ENCODE data around the gene PDZRN4.
"Not testable (repeated sequence)": the region's sequence is repeated elsewhere in the genome, so short reads cannot be mapped to it uniquely, and the experiment has no call there.

The PDZRN4 gene

DNA sequence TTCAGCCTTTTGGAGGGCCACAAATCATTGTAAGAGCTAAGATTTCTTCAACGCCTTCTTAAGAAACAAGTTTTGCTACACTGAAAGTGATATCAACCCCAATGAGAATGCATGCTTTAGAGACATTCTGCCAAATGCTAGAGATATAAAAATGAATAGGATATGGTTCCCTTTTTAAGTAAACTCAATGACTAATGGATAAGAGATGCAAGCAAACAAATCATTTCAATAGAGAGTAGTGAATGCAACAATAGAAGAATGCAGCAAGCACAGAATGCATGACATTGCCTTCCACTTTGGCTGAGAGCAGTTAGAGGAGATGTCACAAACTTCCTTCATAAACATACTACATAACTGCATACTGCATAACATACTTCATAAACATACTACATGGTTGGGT, 116.4 kb downstream of the PDZRN4 start:
- DNase-seq (ENCODE audit: extremely low spot score): no peak
- TF ChIP-seq NFRKB (IDR thresholded peaks at IDR 0.05) (no peak), ELF4 (IDR thresholded peaks at IDR 0.05) (no peak), HDGF (IDR thresholded peaks at IDR 0.05; ENCODE audit: borderline replicate concordance) (no peak), BHLHE40 (IDR thresholded peaks at IDR 0.05; ENCODE audit: borderline replicate concordance) (no peak), LEF1 (IDR thresholded peaks at IDR 0.05; ENCODE audit: borderline replicate concordance) (no peak), FOXA1 (IDR thresholded peaks at IDR 0.05) (no peak), ARNT (IDR thresholded peaks at IDR 0.05) (no peak), TARDBP (IDR thresholded peaks at IDR 0.05) (no peak), SP1 (IDR thresholded peaks at IDR 0.05) (no peak), ZNF384 (IDR thresholded peaks at IDR 0.05) (no peak), SUZ12 (IDR thresholded peaks at IDR 0.05) (no peak), CTBP1 (IDR thresholded peaks at IDR 0.05; ENCODE audit: borderline replicate concordance) (no peak), FOXK2 (IDR thresholded peaks at IDR 0.05) (no peak), FOXM1 (IDR thresholded peaks at IDR 0.05; ENCODE audit: borderline replicate concordance) (no peak), L3MBTL2 (conservative IDR thresholded peaks at IDR 0.05) (no peak), PKNOX1 (IDR thresholded peaks at IDR 0.05) (no peak)
- POLR2A ChIA-PET: no interaction called here
- CTCF ChIA-PET: no interaction called here

DNA sequence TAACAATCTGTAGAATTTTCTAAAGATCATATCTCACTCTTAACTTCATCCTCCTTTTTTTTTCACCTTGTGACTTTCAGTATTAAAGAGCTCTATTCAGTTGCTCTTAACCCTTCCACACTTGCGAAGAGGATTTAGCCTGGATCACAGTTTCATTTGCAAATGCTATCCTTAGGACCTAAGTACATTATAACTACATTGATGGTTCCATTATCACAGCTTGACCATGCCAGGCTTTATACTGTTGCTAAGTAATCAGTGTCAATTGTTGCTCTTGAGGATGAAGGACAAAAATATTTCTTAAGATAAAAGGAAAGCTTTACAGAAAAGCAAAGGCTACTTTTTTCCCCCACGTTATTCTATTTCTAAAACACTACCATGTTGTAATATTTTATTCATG, 122.2 kb downstream of the PDZRN4 start:
- ChIA-PET CTCF (no interaction called here), POLR2A (no interaction called here)
- TF ChIP-seq L3MBTL2 (conservative IDR thresholded peaks at IDR 0.05) (no peak), CTBP1 (IDR thresholded peaks at IDR 0.05; ENCODE audit: borderline replicate concordance) (no peak), FOXK2 (IDR thresholded peaks at IDR 0.05) (no peak), TARDBP (IDR thresholded peaks at IDR 0.05) (no peak), FOXA1 (IDR thresholded peaks at IDR 0.05) (no peak), FOXM1 (IDR thresholded peaks at IDR 0.05; ENCODE audit: borderline replicate concordance) (no peak), ARNT (IDR thresholded peaks at IDR 0.05) (no peak), ZNF384 (IDR thresholded peaks at IDR 0.05) (no peak), LEF1 (IDR thresholded peaks at IDR 0.05; ENCODE audit: borderline replicate concordance) (no peak), SUZ12 (IDR thresholded peaks at IDR 0.05) (no peak), ELF4 (IDR thresholded peaks at IDR 0.05) (no peak), NFRKB (IDR thresholded peaks at IDR 0.05) (no peak)
- DNase-seq (ENCODE audit: extremely low spot score): no peak

DNA sequence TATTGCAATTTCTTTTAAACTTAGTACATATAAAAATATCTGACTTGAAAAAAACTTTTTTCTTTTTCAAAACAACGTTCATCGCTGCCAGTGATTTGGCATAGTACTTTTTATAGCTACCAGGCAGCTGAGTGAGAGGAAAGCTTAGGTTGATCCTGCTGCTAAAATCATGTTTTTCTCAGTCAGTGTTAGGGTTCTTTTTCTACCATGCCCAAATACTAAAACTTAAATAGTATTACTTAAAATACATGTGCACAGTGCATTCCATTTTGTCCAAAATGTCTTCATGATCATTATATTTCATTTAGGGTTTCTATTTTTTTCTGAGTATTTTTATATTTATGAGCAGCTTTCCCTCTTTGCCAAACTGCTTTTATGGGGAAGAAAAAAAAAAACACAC, 123.8 kb downstream of the PDZRN4 start:
- DNase-seq (ENCODE audit: extremely low spot score): no peak
- CTCF ChIA-PET: no interaction called here
- POLR2A ChIA-PET: no interaction called here
- TF ChIP-seq ZNF384 (IDR thresholded peaks at IDR 0.05) (no peak), FOXK2 (IDR thresholded peaks at IDR 0.05) (no peak), ELF4 (IDR thresholded peaks at IDR 0.05) (no peak), SP1 (IDR thresholded peaks at IDR 0.05) (no peak), L3MBTL2 (conservative IDR thresholded peaks at IDR 0.05) (no peak), TARDBP (IDR thresholded peaks at IDR 0.05) (no peak), FOXA1 (IDR thresholded peaks at IDR 0.05) (no peak), BHLHE40 (IDR thresholded peaks at IDR 0.05; ENCODE audit: borderline replicate concordance) (no peak)

- POLR2A ChIA-PET; CTCF ChIA-PET; DNase-seq (ENCODE audit: extremely low spot score): not testable (repeated sequence)
These were observed 124.3 kb downstream of the PDZRN4 start for GRCh38 chr12:41312451-41312850.

DNA sequence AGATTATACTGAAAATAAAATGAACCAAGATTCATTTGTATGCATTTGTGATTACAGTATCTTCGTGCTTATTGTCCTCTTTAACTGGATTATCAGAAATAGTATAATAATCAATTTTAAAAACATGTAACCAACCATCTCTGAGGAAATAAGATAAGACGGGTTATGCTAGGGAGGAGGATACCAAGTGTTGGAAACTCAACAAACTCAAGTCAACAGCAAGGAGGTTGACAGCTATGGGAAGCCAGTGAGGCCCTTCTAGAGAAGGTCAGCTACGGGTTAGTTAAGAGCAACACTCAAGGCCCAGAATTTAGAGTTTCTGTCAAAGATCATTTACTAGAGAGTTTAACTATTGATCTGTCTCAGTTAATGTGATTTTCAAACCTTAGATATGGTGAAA, 137.2 kb downstream of the PDZRN4 start:
- TF ChIP-seq FOXA1 (IDR thresholded peaks at IDR 0.05) (no peak), ARNT (IDR thresholded peaks at IDR 0.05) (no peak), CTBP1 (IDR thresholded peaks at IDR 0.05; ENCODE audit: borderline replicate concordance) (no peak), BHLHE40 (IDR thresholded peaks at IDR 0.05; ENCODE audit: borderline replicate concordance) (no peak), LEF1 (IDR thresholded peaks at IDR 0.05; ENCODE audit: borderline replicate concordance) (no peak), SUZ12 (IDR thresholded peaks at IDR 0.05) (no peak), FOXK2 (IDR thresholded peaks at IDR 0.05) (no peak), L3MBTL2 (conservative IDR thresholded peaks at IDR 0.05) (no peak), ELF4 (IDR thresholded peaks at IDR 0.05) (no peak), NFRKB (IDR thresholded peaks at IDR 0.05) (no peak), ZNF384 (IDR thresholded peaks at IDR 0.05) (no peak)
- ChIA-PET CTCF (no interaction called here), POLR2A (no interaction called here)
- DNase-seq (ENCODE audit: extremely low spot score): no peak

- TF ChIP-seq SP1 (IDR thresholded peaks at IDR 0.05) (no peak), PKNOX1 (IDR thresholded peaks at IDR 0.05) (no peak), LEF1 (IDR thresholded peaks at IDR 0.05; ENCODE audit: borderline replicate concordance) (no peak), CTBP1 (IDR thresholded peaks at IDR 0.05; ENCODE audit: borderline replicate concordance) (no peak), HDGF (IDR thresholded peaks at IDR 0.05; ENCODE audit: borderline replicate concordance) (no peak), L3MBTL2 (conservative IDR thresholded peaks at IDR 0.05) (no peak), ARNT (IDR thresholded peaks at IDR 0.05) (no peak), FOXK2 (IDR thresholded peaks at IDR 0.05) (no peak), ZNF384 (IDR thresholded peaks at IDR 0.05) (no peak), NFRKB (IDR thresholded peaks at IDR 0.05) (no peak), BHLHE40 (IDR thresholded peaks at IDR 0.05; ENCODE audit: borderline replicate concordance) (no peak), ELF4 (IDR thresholded peaks at IDR 0.05) (no peak), FOXM1 (IDR thresholded peaks at IDR 0.05; ENCODE audit: borderline replicate concordance) (no peak), TARDBP (IDR thresholded peaks at IDR 0.05) (no peak), FOXA1 (IDR thresholded peaks at IDR 0.05) (no peak), SUZ12 (IDR thresholded peaks at IDR 0.05) (no peak)
- CTCF ChIA-PET: no interaction called here
- DNase-seq (ENCODE audit: extremely low spot score): no peak
- POLR2A ChIA-PET: no interaction called here
These were observed 139.2 kb downstream of the PDZRN4 start for GRCh38 chr12:41327096-41327895.

DNA sequence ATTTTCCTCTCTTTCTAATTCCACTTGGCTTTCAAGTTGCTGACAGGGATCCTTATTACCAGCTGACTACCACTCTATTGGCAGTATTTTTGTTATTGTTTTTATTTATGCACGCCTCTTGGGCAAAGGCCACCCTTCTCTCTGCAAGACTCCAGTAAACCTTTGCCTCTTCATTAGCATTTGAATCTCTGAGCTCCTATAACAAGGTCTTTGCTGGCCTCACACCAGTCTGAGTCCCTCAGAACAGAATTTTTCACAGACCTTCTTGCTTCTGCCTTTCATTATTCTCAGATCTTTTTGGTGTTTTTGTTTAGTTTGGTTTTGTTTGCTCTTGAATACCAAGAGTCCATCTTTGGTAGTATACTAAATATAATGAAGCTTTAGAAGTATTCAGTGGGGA, 145.9 kb downstream of the PDZRN4 start:
- ChIA-PET POLR2A (no interaction called here), CTCF (no interaction called here)
- no peak for DNase-seq (ENCODE audit: extremely low spot score)
- TF ChIP-seq ARNT (IDR thresholded peaks at IDR 0.05): no peak
- no peak for TF ChIP-seq PKNOX1 (IDR thresholded peaks at IDR 0.05)
- no peak for TF ChIP-seq BHLHE40 (IDR thresholded peaks at IDR 0.05; ENCODE audit: borderline replicate concordance)
- no peak for TF ChIP-seq NFRKB (IDR thresholded peaks at IDR 0.05)
- no peak for TF ChIP-seq L3MBTL2 (conservative IDR thresholded peaks at IDR 0.05)
- TF ChIP-seq CTBP1 (IDR thresholded peaks at IDR 0.05; ENCODE audit: borderline replicate concordance): no peak
- TF ChIP-seq ZNF384 (IDR thresholded peaks at IDR 0.05): no peak
- no peak for TF ChIP-seq TARDBP (IDR thresholded peaks at IDR 0.05)
- TF ChIP-seq FOXM1 (IDR thresholded peaks at IDR 0.05; ENCODE audit: borderline replicate concordance): no peak
- TF ChIP-seq SP1 (IDR thresholded peaks at IDR 0.05): no peak

Data from HEK293T (cell line).